Body of pancreas (tissue), 4 donors: ENCODE measurements around the gene CASZ1. TPM values are rescaled to one million over a fixed set of nuclear protein-coding genes. Genes with fewer than 3 reads are reported as not detected.
A peak's percentile ranks its signal among the peaks of the same experiment; 100 is the strongest.

Source experiments
- ATAC-seq: fragments of 150-250 bp; one replicate; pipeline ENCODE4 v1.9.1; 2016
- DNase-seq, 4 donors: peaks; one replicate each; pipeline ENCODE4 v3.0.0-alpha.2; 2019
- H3K27ac ChIP-seq, 4 donors: fragments of 200-600 bp; sonication (generic); 1 replicate in 3 of 4; 2 replicates in 1 of 4; pipeline versions ENCODE4 v1.5.1 to v1.6.1; 2016 to 2019; ENCODE audit warnings: mild to moderate bottlenecking in 1 of 4, mixed read lengths in 1 of 4, moderate library complexity in 1 of 4
- H3K27me3 ChIP-seq, 2 donors: fragments of 200-600 bp; sonication (generic); one replicate each; pipeline ENCODE4 v1.6.0; 2016; ENCODE audit warnings: mild to moderate bottlenecking in 1 of 2
- H3K36me3 ChIP-seq, 2 donors: fragments of 200-600 bp; sonication (generic); replicated peaks in 1 of 2; 2 replicates each; pipeline ENCODE4 v1.5.1; 2016; ENCODE audit warnings: low read depth in 2 of 2; ENCODE audit not compliant: insufficient read depth in 1 of 2
- H3K4me1 ChIP-seq: fragments of 200-600 bp; sonication (generic); one replicate; pipeline ENCODE4 v1.6.0; 2016
- H3K4me3 ChIP-seq, 2 donors: fragments of 200-600 bp; sonication (generic); 1 replicate in 1 of 2; 2 replicates in 1 of 2; pipeline ENCODE4 v1.5.1; 2016 to 2019
- H3K9me3 ChIP-seq, 3 donors: fragments of 200-600 bp; sonication (generic); 1 replicate in 2 of 3; 2 replicates in 1 of 3; pipeline ENCODE4 v1.5.1; 2016
- POLR2A ChIP-seq, 3 donors: fragments of 450-650 bp; IDR thresholded peaks; one replicate each; pipeline ENCODE4 v1.6.1; 2016; ENCODE audit warnings: antibody characterized with exemption in 3 of 3, mild to moderate bottlenecking in 2 of 3
- WGBS, 2 donors: methylation state at CpG; one replicate each; pipeline ENCODE4 v1.1.5; 2017; 5-methylcytosine and 5-hydroxymethylcytosine counted together
- intact Hi-C: fragments of 100-400 bp; cut with DNase I; formaldehyde crosslinking; loops from one replicate; pipeline ENCODE4 v1.15.1; 2023
- total RNA-seq, 2 donors: library from RNA; depleted of rRNA; stranded (reverse); fragments of >200 nt; gene quantifications; one replicate each; pipeline ENCODE4 v1.1.0, GENCODE V29; 2016
- TF ChIP-seq, protein P1 (sequence below), 7 experiments: fragments of 450-650 bp in 4 of 7; fragments of 200-600 bp in 3 of 7; sonication (generic) in 3 of 7; IDR thresholded peaks; one replicate each; pipeline ENCODE4 v1.5.1; 2016 to 2019; ENCODE audit warnings: antibody characterized with exemption in 7 of 7

Gene CASZ1
- total RNA-seq, 2 donors from 2014 or later = 9.3 to 14.2 TPM

- ATAC-seq = no peak
Observed at GRCh38 chr1:10778640-10779039, 17.8 kb downstream of the CASZ1 start.

GRCh38 chr1:10777749-10778574 lies 18.5 kb downstream of the CASZ1 start:
- TF ChIP-seq POLR2A (IDR thresholded peaks at IDR 0.05) = no peak
- TF ChIP-seq, protein P1, sequence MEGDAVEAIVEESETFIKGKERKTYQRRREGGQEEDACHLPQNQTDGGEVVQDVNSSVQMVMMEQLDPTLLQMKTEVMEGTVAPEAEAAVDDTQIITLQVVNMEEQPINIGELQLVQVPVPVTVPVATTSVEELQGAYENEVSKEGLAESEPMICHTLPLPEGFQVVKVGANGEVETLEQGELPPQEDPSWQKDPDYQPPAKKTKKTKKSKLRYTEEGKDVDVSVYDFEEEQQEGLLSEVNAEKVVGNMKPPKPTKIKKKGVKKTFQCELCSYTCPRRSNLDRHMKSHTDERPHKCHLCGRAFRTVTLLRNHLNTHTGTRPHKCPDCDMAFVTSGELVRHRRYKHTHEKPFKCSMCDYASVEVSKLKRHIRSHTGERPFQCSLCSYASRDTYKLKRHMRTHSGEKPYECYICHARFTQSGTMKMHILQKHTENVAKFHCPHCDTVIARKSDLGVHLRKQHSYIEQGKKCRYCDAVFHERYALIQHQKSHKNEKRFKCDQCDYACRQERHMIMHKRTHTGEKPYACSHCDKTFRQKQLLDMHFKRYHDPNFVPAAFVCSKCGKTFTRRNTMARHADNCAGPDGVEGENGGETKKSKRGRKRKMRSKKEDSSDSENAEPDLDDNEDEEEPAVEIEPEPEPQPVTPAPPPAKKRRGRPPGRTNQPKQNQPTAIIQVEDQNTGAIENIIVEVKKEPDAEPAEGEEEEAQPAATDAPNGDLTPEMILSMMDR (IDR thresholded peaks at IDR 0.05) = no peak
- Histone ChIP-seq H3K9me3 (no peaks in the 10 kb centered on the region), H3K27ac (peak overlapping the region in 1 of 4 donors; percentile 14), H3K4me1 (peaks cover 13% of the 10 kb centered on the region), H3K27me3 (no peaks in the 10 kb centered on the region), H3K4me3 (no peak overlapping the region), H3K36me3 (no peaks in the 10 kb centered on the region)
- no peak for ATAC-seq
- WGBS, 2 donors = 89 to 92% methylated on average over 9 of the region's 9 CpGs
- intact Hi-C loops = no loop called here
- no peak for DNase-seq

More at GRCh38 chr1:10778640-10779039, 17.8 kb downstream of the CASZ1 start:
- Histone ChIP-seq H3K27ac (peak overlapping the region in 1 of 4 donors; percentile 14), H3K9me3 (no peaks in the 10 kb centered on the region), H3K4me1 (peaks cover 13% of the 10 kb centered on the region), H3K27me3 (no peaks in the 10 kb centered on the region), H3K4me3 (no peak overlapping the region), H3K36me3 (no peaks in the 10 kb centered on the region)
- TF ChIP-seq POLR2A (IDR thresholded peaks at IDR 0.05) = no peak
- TF ChIP-seq, protein P1 (IDR thresholded peaks at IDR 0.05) = no peak
- DNase-seq = no peak
- intact Hi-C loops = no loop called here
- 83 to 90% methylated on average over 10 of the region's 10 CpGs for WGBS, 2 donors

DNA sequence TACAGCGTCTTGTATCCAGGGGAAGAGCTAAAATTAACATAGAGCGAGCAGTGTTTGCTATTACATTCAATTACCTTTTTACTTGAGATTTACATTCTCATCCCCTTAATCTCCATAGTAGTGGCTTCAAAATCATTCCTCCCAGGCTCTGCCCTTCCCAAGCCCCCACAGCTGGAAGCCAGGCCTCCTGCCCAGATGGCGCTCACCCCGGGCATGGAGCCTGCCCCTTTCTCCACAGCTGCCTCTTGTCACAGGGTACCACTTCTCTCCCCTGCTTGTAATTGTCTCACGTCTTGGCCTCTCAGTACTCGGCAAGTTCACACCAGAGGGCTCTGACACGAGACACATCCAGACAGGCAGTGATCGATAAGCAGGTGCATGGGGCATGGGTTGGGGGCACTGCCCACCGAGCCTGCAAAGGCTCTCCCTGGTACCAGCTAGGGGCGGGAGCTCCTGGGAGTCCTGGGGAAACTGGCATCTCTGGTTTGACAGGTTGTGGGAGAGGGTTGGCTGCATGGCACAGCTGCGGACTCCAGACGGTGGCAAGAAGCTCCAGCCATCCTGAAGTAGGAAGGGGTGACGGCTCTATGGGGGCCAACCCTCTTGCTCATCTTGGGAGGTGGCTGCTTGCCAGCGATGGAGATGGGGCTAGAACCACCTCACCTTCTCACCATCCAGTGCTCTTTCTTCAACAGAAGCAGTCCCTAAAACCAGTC lies 20.1 kb downstream of the CASZ1 start:
- no peaks in the 10 kb centered on the region for H3K36me3 ChIP-seq
- no peaks in the 10 kb centered on the region for H3K27me3 ChIP-seq
- no peak overlapping the region for H3K4me3 ChIP-seq
- ATAC-seq (no peak), DNase-seq (peak in 2 of 4 donors; percentile 47 to 48)
- intact Hi-C loops = no loop called here
- no peak for TF ChIP-seq POLR2A (IDR thresholded peaks at IDR 0.05)
- TF ChIP-seq, protein P1 (IDR thresholded peaks at IDR 0.05) = no peak
- H3K4me1 ChIP-seq = peaks cover 13% of the 10 kb centered on the region
- 77 to 86% methylated on average over 13 to 14 of the region's 14 CpGs for WGBS, 2 donors
- H3K27ac ChIP-seq = no peak overlapping the region
- H3K9me3 ChIP-seq = no peaks in the 10 kb centered on the region

- Histone ChIP-seq H3K36me3 (no peaks in the 10 kb centered on the region), H3K4me3 (no peak overlapping the region), H3K27ac (no peak overlapping the region), H3K9me3 (no peaks in the 10 kb centered on the region), H3K4me1 (peaks cover 13% of the 10 kb centered on the region), H3K27me3 (no peaks in the 10 kb centered on the region)
- TF ChIP-seq POLR2A (IDR thresholded peaks at IDR 0.05) = no peak
- TF ChIP-seq, protein P1 (IDR thresholded peaks at IDR 0.05) = no peak
- WGBS, 2 donors = 87 to 93% methylated on average over 9 of the region's 9 CpGs
- DNase-seq = no peak
- intact Hi-C loops = no loop called here
- no peak for ATAC-seq
Observed at GRCh38 chr1:10775763-10776162, 20.7 kb downstream of the CASZ1 start.
